8988T (cell line): ENCODE results near the gene SPTBN4.

Experiments used
- DNase-seq: peaks from one replicate; pipeline ENCODE4 v3.0.0; 2011

Gene SPTBN4

GRCh38 chr19:40607311-40608239 lies 140.8 kb downstream of the SPTBN4 start:
- no peak for DNase-seq

GRCh38 chr19:40608240-40608621 lies 141.4 kb downstream of the SPTBN4 start:
- DNase-seq = no peak

GRCh38 chr19:40608957-40609356 lies 142.2 kb downstream of the SPTBN4 start:
- no peak for DNase-seq

- peak; percentile 89 for DNase-seq
Measured at GRCh38 chr19:40609561-40610395, 143.0 kb downstream of the SPTBN4 start.

- no peak for DNase-seq
Measured at GRCh38 chr19:40610396-40611064, 143.7 kb downstream of the SPTBN4 start.

- DNase-seq = no peak
Measured at GRCh38 chr19:40611096-40611495, 144.3 kb downstream of the SPTBN4 start.

- no peak for DNase-seq
Measured at GRCh38 chr19:40611900-40612698, 145.3 kb downstream of the SPTBN4 start.

- DNase-seq = no peak
Measured at GRCh38 chr19:40612831-40613689, 146.3 kb downstream of the SPTBN4 start.

GRCh38 chr19:40613690-40614621 lies 147.2 kb downstream of the SPTBN4 start:
- DNase-seq = no peak

- no peak for DNase-seq
Measured at GRCh38 chr19:40614622-40615411, 148.0 kb downstream of the SPTBN4 start.

- no peak for DNase-seq
Measured at GRCh38 chr19:40616178-40616577, 149.4 kb downstream of the SPTBN4 start.

- DNase-seq = no peak
Measured at GRCh38 chr19:40616941-40617340, 150.1 kb downstream of the SPTBN4 start.

- DNase-seq = no peak
Measured at GRCh38 chr19:40617961-40618360, 151.2 kb downstream of the SPTBN4 start.

- DNase-seq = no peak
Measured at GRCh38 chr19:40619333-40620160, 152.7 kb downstream of the SPTBN4 start.

GRCh38 chr19:40620161-40620485 lies 153.3 kb downstream of the SPTBN4 start:
- no peak for DNase-seq

- no peak for DNase-seq
Measured at GRCh38 chr19:40621283-40621682, 154.5 kb downstream of the SPTBN4 start.

GRCh38 chr19:40621966-40622772 lies 155.4 kb downstream of the SPTBN4 start:
- DNase-seq = no peak

- no peak for DNase-seq
Measured at GRCh38 chr19:40622773-40623075, 155.9 kb downstream of the SPTBN4 start.
